HuH-7.5 (cell line): ENCODE data around the gene CLIP4.
"Not testable (repeated sequence)": the region's sequence is repeated elsewhere in the genome, so short reads cannot be mapped to it uniquely, and the experiment has no call there.

ENCODE experiments used
- DNase-seq: peaks from one replicate; pipeline ENCODE4 v3.0.0; 2011; ENCODE audit warnings: low spot score

The CLIP4 gene

GRCh38 chr2:29100564-29100963, 14.7 kb upstream of the CLIP4 start:
- DNase-seq = no peak

- DNase-seq = no peak
Observed at GRCh38 chr2:29104688-29105087, 10.5 kb upstream of the CLIP4 start.

- no peak for DNase-seq
Observed at GRCh38 chr2:29105375-29105774, 9.8 kb upstream of the CLIP4 start.

GRCh38 chr2:29106256-29106655, 9.0 kb upstream of the CLIP4 start:
- no peak for DNase-seq

GRCh38 chr2:29106980-29107388, 8.2 kb upstream of the CLIP4 start:
- DNase-seq = no peak

- not testable (repeated sequence) for DNase-seq
Observed at GRCh38 chr2:29107547-29107946, 7.7 kb upstream of the CLIP4 start.

GRCh38 chr2:29108225-29108624, 7.0 kb upstream of the CLIP4 start:
- DNase-seq = no peak

- no peak for DNase-seq
Observed at GRCh38 chr2:29109246-29109645, 6.0 kb upstream of the CLIP4 start.

GRCh38 chr2:29110916-29111535, 4.2 kb upstream of the CLIP4 start:
- no peak for DNase-seq

GRCh38 chr2:29112379-29112778, 2.8 kb upstream of the CLIP4 start:
- no peak for DNase-seq

- DNase-seq = no peak
Observed at GRCh38 chr2:29113027-29113686, 2.1 kb upstream of the CLIP4 start.

- DNase-seq = no peak
Observed at GRCh38 chr2:29113891-29114321, 1.3 kb upstream of the CLIP4 start.

GRCh38 chr2:29114586-29114945, 649 bp upstream of the CLIP4 start:
- DNase-seq = no peak

- DNase-seq = peak; percentile 40
Observed at GRCh38 chr2:29115797-29116781, 874 bp downstream of the CLIP4 start.

GRCh38 chr2:29117636-29118303, 2.6 kb downstream of the CLIP4 start:
- no peak for DNase-seq

- no peak for DNase-seq
Observed at GRCh38 chr2:29119211-29119610, 4.0 kb downstream of the CLIP4 start.

- no peak for DNase-seq
Observed at GRCh38 chr2:29120846-29121245, 5.6 kb downstream of the CLIP4 start.

- no peak for DNase-seq
Observed at GRCh38 chr2:29123617-29124349, 8.6 kb downstream of the CLIP4 start.

GRCh38 chr2:29124504-29124903, 9.3 kb downstream of the CLIP4 start:
- DNase-seq = no peak

- no peak for DNase-seq
Observed at GRCh38 chr2:29129586-29130281, 14.5 kb downstream of the CLIP4 start.

- no peak for DNase-seq
Observed at GRCh38 chr2:29130295-29130694, 15.1 kb downstream of the CLIP4 start.
